WTC11 (cell line): Measurements from ENCODE around the gene PARD3B.

Source experiments
- AFF4 ChIP-seq: sonication (generic); formaldehyde crosslinking; IDR thresholded peaks from 2 replicates; pipeline ENCODE4 v1.8.1; 2023; ENCODE audit warnings: mild to moderate bottlenecking, missing genetic modification reagents, borderline replicate concordance
- CTCF ChIP-seq: fragments of 200-600 bp; IDR thresholded peaks from 2 replicates; pipeline ENCODE4 v1.8.0; 2022; ENCODE audit warnings: antibody characterized with exemption
- E2F5 ChIP-seq: sonication (generic); formaldehyde crosslinking; IDR thresholded peaks from 2 replicates; pipeline ENCODE4 v1.8.1; 2022; ENCODE audit warnings: mild to moderate bottlenecking, moderate library complexity, missing genetic modification reagents
- ESRRA ChIP-seq: sonication (generic); formaldehyde crosslinking; IDR thresholded peaks from 2 replicates; pipeline ENCODE4 v1.8.1; 2022; ENCODE audit warnings: mild to moderate bottlenecking, missing genetic modification reagents, borderline replicate concordance
- ETV6 ChIP-seq: sonication (generic); formaldehyde crosslinking; IDR thresholded peaks from 2 replicates; pipeline ENCODE4 v1.8.1; 2022; ENCODE audit warnings: mild to moderate bottlenecking, missing genetic modification reagents
- JUN ChIP-seq: sonication (generic); formaldehyde crosslinking; IDR thresholded peaks from 2 replicates; pipeline ENCODE4 v1.8.0; 2023; ENCODE audit warnings: mild to moderate bottlenecking, missing genetic modification reagents
- NR2C2 ChIP-seq: sonication (generic); formaldehyde crosslinking; IDR thresholded peaks from 2 replicates; pipeline ENCODE4 v1.8.0; 2022; ENCODE audit warnings: mild to moderate bottlenecking, missing genetic modification reagents
- SP1 ChIP-seq: sonication (generic); formaldehyde crosslinking; conservative IDR thresholded peaks from 2 replicates; pipeline ENCODE4 v1.8.1; 2022; ENCODE audit warnings: missing genetic modification reagents
- USF1 ChIP-seq: sonication (generic); formaldehyde crosslinking; IDR thresholded peaks from 2 replicates; pipeline ENCODE4 v1.8.0; 2022; ENCODE audit warnings: mild to moderate bottlenecking, missing genetic modification reagents
- USF2 ChIP-seq: sonication (generic); formaldehyde crosslinking; IDR thresholded peaks from 2 replicates; pipeline ENCODE4 v1.8.1; 2023; ENCODE audit warnings: mild to moderate bottlenecking, missing genetic modification reagents, moderate library complexity
- ZNF138 ChIP-seq: sonication (generic); formaldehyde crosslinking; conservative IDR thresholded peaks from 2 replicates; pipeline ENCODE4 v1.8.1; 2022; ENCODE audit warnings: mild to moderate bottlenecking, moderate library complexity, missing genetic modification reagents
- ZNF219 ChIP-seq: sonication (generic); formaldehyde crosslinking; IDR thresholded peaks from 2 replicates; pipeline ENCODE4 v1.8.0; 2023; ENCODE audit warnings: missing genetic modification reagents, mild to moderate bottlenecking, borderline replicate concordance

- TF ChIP-seq USF2 (CRISPR knock-in tag) (no peak), SP1 (CRISPR knock-in tag) (no peak), NR2C2 (CRISPR knock-in tag) (no peak), ETV6 (CRISPR knock-in tag) (no peak), ESRRA (CRISPR knock-in tag) (no peak), AFF4 (CRISPR knock-in tag) (no peak), CTCF (no peak), ZNF219 (no peak), JUN (CRISPR knock-in tag) (no peak), USF1 (no peak), E2F5 (CRISPR knock-in tag) (no peak), ZNF138 (CRISPR knock-in tag) (no peak)
Measured at GRCh38 chr2:205612636-205613035, 1067.4 kb downstream of the PARD3B start.
